AG04449 (cell line): ENCODE results near the gene ADGRG1.

Source experiments
- CTCF ChIA-PET: fragments of 350-600 bp; formaldehyde crosslinking; extraction: SDS; loops from one replicate; lab custom pipeline; 2021; ENCODE audit warnings: antibody characterized with exemption; lab: Yijun Ruan, JAX
- POLR2A ChIA-PET: fragments of 400-600, 350-600 bp; formaldehyde crosslinking; extraction: SDS; loops from one replicate; lab custom pipeline; 2020; ENCODE audit warnings: antibody characterized with exemption, inconsistent platforms; lab: Yijun Ruan, JAX
- DNase-seq: peaks from one replicate; pipeline ENCODE4 v3.0.0-alpha.2; 2010; ENCODE audit warnings: low read depth, low spot score
- H3K4me3 ChIP-seq: 2 replicates; pipeline ENCODE4 v1.5.1; 2011; ENCODE audit warnings: low read depth, mild to moderate bottlenecking, control low read depth, low read length
- TF ChIP-seq, protein P1 (sequence below): IDR thresholded peaks from one replicate; pipeline ENCODE4 v1.5.1; 2011; ENCODE audit warnings: mild to moderate bottlenecking, moderate library complexity, low read length, control low read depth, inconsistent platforms; ENCODE audit not compliant: insufficient read depth; ENCODE audit errors: missing control alignments

Gene ADGRG1

DNA sequence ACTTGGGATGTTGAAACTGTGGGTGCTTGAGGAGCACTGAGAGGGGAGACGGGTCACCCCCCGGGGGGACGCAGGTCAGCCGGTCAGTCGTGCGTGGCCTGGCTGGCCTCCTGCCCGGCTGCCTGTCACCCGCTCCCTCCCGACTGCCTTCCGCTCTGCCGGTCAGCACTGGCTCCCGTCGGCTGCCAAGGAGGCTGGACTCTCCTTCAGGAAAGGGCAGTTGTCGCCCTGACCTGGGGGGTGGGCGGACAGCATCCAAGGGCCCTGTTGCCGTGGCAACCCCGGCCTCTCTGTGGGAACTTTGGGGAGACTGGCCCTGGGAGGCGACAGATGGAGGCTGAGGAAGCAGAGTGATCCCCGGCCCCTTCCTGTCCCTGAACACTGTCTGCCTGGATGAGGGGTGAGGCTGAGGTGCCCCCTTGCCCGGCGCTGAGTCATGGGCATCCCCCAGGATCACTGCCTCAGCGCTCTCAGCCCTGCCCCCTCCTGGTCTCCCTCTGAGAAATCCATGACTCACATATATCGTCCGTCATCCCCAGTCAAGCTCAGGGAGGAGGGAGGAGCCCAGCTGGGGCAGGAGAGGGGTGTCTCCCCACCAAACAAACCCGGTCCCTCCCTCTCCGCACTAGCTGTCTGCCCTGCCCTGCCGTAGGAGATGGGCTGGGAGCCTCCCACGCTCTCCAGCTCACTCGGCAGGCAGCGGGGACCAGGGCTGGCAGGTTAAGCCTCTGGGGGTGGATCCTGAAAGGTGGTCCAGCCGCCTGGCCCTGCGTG lies at the start of gene ADGRG1:
Gene ADGRG1 (plus strand): TSS at position 623 of the 774 bp plus-strand sequence. CDS start 21,658 bp downstream, outside the sequence.
- DNase-seq, result peak; percentile 71
- ChIA-PET CTCF (interaction anchor here (0.9 to 4.1 kb wide), 12 partner anchors 9 to 255 kb away, joined by 3 to 30 read pairs (median 6); no protein-coding TSS in a partner anchor), POLR2A (interaction anchor here (0.6 to 0.9 kb wide), 2 partner anchors 9 to 605 kb away, joined by 3 read pairs; no protein-coding TSS in a partner anchor)
- TF ChIP-seq, protein P1, sequence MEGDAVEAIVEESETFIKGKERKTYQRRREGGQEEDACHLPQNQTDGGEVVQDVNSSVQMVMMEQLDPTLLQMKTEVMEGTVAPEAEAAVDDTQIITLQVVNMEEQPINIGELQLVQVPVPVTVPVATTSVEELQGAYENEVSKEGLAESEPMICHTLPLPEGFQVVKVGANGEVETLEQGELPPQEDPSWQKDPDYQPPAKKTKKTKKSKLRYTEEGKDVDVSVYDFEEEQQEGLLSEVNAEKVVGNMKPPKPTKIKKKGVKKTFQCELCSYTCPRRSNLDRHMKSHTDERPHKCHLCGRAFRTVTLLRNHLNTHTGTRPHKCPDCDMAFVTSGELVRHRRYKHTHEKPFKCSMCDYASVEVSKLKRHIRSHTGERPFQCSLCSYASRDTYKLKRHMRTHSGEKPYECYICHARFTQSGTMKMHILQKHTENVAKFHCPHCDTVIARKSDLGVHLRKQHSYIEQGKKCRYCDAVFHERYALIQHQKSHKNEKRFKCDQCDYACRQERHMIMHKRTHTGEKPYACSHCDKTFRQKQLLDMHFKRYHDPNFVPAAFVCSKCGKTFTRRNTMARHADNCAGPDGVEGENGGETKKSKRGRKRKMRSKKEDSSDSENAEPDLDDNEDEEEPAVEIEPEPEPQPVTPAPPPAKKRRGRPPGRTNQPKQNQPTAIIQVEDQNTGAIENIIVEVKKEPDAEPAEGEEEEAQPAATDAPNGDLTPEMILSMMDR, result peak; percentile 16
- H3K4me3 ChIP-seq, result peak within 1 kb of the TSS; percentile 54

DNA sequence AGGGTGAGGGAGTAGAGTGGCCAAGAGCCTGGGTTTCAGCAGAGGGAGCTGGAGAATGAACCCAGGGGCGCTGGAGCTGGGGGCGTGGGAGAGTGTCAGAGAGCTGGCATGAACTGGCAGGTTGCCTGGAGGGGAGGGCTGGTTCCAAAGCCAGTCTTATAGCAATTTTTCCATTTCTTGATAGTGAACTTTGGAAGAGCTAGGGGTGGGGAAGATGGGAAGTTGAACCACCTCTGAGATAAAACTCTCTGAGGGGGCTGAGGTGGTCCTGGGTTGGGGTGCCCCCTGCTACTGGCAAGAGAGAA lies 49.1 kb upstream of the ADGRG1 start:
- CTCF ChIA-PET, result interaction anchor here (0.8 to 16.8 kb wide), 5 partner anchors 17 to 140 kb away, joined by 3 to 181 read pairs (median 4); no protein-coding TSS in a partner anchor
- TF ChIP-seq, protein P1, result no peak

DNA sequence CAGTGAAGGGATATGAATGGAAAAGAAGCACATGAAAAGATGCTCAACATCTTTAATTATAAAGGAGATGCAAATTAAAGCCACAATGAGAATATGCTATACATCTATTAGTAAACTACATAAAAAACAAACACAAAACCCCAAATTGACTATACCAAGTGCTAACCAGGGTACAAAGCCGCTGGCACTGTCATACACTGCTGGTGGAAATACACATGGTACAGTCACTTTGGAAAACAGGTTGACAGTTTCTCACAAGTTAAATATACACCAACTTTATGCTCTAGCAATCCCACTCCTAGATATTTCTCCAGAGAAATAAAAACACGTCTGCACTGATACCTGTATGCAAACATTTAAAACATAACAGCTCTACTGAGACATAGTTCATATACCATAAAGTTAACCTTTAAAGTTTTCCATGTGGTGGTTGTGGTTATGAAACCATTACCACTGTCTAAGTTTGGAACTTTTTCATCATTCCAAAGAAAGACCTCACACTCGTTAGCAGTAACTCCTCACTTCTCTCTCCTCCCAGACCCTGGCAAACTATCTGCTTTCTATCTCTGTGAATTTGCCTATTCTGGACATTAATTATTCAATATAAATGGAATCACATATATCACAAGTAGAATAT lies 43.3 kb upstream of the ADGRG1 start:
- DNase-seq, result no peak
- TF ChIP-seq, protein P1, result no peak
- no peak overlapping the region for H3K4me3 ChIP-seq
- POLR2A ChIA-PET, result no interaction called here
- CTCF ChIA-PET, result interaction anchor here (1.0 to 16.8 kb wide), 7 partner anchors 9 to 63 kb away, joined by 3 to 166 read pairs (median 5); no protein-coding TSS in a partner anchor

More for the DNA sequence above, 49.1 kb upstream of the ADGRG1 start:
- H3K4me3 ChIP-seq, result no peak overlapping the region
- DNase-seq, result no peak
- POLR2A ChIA-PET, result no interaction called here

DNA sequence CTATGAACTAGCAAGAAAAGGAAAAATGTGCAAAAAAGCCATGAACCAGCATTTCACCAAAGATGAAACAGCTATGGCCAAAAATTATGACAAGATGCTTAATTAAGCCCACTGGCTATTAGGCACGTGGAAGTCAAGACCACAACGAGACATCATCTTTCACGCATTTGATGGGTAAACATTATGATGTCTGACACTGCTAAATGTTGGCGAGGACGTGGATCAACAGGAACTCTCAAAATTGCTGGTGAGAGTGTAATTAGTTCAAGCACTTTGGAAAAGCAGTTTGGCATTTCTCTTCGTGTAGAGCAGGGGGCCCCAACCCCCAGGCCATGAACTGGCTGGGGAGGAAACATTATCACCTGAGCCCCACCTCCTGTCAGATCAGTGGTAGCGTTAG lies 39.6 kb upstream of the ADGRG1 start:
- no peak overlapping the region for H3K4me3 ChIP-seq
- ChIA-PET POLR2A (no interaction called here), CTCF (interaction anchor here (1.0 to 16.7 kb wide), 3 partner anchors 13 to 60 kb away, joined by 3 to 256 read pairs (median 35); no protein-coding TSS in a partner anchor)
- TF ChIP-seq, protein P1, result no peak
- no peak for DNase-seq

DNA sequence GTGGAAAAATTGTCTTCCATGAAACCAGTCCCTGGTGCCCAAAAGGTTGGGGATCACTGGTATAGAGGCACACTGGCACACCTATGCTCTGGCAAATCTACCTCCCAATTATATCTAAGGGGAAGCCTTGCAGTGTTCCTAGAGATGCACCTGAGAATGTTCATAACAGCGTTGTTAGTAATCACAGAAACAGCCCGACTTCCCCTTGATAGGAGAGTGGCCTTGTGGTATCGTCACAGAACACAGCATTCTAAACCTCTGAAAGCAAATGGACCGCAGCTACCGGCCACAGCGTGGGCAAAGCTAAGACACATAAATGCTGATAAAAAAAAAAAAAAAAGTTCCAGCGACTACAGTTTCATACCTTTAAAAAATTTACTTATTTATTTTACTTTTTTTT lies 39.1 kb upstream of the ADGRG1 start:
- H3K4me3 ChIP-seq, result no peak overlapping the region
- DNase-seq, result no peak
- CTCF ChIA-PET, result interaction anchor here (1.0 to 16.7 kb wide), 6 partner anchors 10 to 125 kb away, joined by 3 to 256 read pairs (median 20); no protein-coding TSS in a partner anchor
- TF ChIP-seq, protein P1, result no peak
- POLR2A ChIA-PET, result no interaction called here
